Cortex of kidney (tissue), 1 donor: ENCODE data around the gene SAV1.
"Not testable (repeated sequence)": the region's sequence is repeated elsewhere in the genome, so short reads cannot be mapped to it uniquely, and the experiment has no call there.

Source experiments
- DNase-seq: peaks from one replicate; lab custom pipeline; 2025; lab: John Stamatoyannopoulos, UW

The SAV1 gene

GRCh38 chr14:50665300-50665699 is 2.8 kb downstream of the SAV1 start:
- DNase-seq, result not testable (repeated sequence)

DNA sequence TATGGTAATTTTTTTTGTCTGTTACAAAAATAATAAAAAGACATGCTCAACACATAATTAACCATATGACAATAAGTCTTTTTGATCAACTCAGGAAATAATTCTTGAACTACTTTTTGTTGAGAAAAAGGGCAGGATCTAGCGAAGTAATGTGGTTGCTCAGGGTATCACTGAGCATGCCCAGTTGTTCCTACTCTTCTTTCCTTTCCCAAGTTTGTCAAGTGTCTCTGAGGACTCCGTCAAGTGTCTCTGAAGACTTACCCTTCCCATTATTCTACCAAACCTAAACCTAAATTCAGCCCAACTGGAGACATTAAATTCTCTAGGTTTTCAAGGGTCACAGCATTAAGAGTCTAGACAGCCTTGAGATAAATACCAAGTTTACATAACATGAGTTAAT is 3.5 kb downstream of the SAV1 start:
- DNase-seq, result not testable (repeated sequence)

- DNase-seq, result no peak
Measured at GRCh38 chr14:50659327-50659974, 8.7 kb downstream of the SAV1 start.

GRCh38 chr14:50658203-50658602 is 9.9 kb downstream of the SAV1 start:
- DNase-seq, result no peak

GRCh38 chr14:50657753-50658152 is 10.4 kb downstream of the SAV1 start:
- DNase-seq, result no peak

DNA sequence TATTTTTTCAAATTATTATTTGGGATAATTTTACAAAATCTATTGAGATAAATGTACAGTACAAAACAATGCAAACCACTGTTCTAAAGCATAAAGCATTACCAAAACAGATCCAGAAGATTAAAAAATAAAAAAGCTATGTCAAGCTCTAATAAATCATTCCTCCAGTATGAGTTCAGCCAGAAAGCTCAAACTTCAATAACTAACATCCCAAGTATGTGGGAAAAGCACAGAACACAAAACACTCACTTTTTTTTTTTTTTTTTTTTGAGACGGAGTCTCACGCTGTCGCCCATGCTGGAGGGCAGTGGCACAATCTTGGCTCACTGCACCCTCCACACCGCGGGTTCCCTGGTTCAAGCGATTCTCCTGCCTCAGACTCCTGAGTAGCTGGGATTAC is 11.3 kb downstream of the SAV1 start:
- no peak for DNase-seq

- no peak for DNase-seq
Measured at GRCh38 chr14:50649691-50650090, 18.4 kb downstream of the SAV1 start.

DNA sequence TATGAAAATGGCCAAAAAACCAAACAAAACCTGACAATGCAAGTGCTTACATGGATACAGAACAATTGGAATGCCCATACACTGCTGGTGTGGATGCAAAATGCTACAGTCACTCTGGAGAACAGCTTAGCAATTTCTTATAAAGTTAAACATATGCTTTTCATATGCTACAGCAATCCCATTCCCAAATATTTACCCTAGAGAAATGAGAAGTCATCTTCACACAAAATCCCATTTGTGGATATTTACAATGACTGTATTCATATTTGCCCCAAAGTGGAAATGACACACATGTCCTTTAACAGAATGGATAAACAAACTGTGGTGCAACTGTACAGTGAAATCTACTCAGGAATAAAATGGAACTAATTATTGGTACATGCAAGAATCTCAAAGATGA is 20.4 kb downstream of the SAV1 start:
- no peak for DNase-seq

DNA sequence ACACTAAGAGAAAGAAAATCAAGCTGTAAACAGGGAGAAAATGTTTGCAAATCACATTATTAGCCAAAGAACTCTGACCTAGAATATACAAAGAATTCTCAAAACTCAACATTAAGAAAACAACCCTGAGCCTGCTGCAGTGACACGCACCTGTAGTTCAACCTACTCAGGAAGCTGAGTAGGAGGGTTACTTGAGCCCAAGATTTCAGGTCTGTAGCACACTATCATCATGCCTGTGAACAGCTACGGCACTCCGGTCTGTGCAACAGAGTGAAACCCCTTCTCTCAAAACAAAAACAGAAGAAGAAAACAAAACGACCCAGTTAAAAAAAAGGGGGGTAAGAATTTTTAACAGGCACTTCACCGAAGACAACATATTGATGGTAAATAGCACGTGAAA is 20.8 kb downstream of the SAV1 start:
- no peak for DNase-seq

DNA sequence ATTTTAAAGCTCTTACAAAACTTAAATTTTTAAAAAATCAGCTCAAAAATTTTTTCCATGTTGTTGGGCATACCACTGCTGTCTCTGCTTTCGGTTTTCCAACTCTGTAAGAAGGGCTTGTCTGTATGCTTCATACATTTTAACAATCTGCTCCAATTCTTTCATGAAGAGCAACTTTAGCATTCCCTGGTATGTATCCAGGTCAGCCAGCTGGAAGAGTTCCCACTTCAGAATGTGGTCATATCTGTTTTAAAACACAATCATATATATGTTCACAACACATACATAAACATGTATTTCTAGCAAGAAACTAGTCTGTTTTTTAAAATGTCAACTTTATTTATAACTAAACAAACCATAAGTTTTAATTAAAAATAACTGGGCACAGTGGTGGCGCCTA is 33.0 kb downstream of the SAV1 start:
- no peak for DNase-seq

DNA sequence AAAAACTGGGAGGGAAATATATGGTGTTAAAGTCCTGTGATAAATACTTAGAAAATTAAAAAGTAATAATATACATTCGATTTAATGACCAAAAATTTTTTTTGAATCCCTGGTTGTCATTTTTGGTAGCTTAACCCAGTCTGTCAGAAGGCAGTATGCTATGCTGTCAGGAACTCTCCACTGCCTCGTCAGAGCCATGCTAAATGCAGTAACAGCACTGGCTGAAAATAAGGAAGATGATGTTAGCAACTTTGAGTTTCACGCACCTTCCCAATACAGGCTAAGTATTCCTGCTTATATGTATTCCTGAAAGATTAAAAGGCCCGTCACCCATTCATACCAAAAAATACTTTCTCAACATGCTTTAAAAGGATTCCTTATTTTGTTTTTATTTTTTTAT is 34.2 kb downstream of the SAV1 start:
- DNase-seq, result no peak

DNA sequence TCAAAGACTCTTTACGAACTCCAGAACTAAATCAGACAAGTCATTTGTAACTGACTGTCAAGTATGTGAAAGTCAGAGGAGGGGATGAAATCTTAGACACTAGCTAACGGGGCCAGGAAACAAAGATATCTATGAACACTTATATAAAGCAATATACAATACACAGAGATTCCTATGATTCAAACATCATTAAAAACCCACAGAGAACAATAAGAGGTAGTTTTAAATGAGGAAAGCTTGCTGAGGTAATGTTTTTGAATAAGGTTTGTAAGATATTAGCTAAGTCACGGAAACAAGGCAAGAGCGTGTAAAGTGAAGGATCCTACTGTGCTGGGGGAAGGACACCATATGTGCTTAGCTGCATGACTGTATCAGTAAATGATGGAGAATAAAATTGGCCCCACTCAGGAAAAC is 36.7 kb downstream of the SAV1 start:
- DNase-seq, result no peak

- not testable (repeated sequence) for DNase-seq
Measured at GRCh38 chr14:50624947-50625346, 43.2 kb downstream of the SAV1 start.

GRCh38 chr14:50624447-50624846 is 43.7 kb downstream of the SAV1 start:
- DNase-seq, result no peak

DNA sequence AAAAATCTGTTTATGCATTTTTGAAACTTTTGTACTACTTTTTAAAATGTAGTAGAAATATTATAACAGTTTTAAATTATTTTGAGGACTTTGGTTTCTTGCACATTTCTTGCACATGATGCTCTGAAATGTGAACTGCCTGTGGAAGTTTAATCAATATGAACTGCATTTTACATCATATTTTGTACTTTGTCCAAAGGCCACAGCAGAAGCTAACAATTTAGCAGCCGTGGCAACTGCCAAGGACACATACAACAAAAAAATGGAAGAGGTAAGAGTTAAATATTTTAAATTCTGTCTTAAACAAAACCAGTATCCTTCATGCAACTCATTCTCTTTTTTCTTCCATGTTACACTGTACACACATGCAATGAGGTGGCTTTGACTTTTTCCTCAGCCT is 45.1 kb downstream of the SAV1 start:
- no peak for DNase-seq

GRCh38 chr14:50620341-50620740 is 47.8 kb downstream of the SAV1 start:
- DNase-seq, result no peak

DNA sequence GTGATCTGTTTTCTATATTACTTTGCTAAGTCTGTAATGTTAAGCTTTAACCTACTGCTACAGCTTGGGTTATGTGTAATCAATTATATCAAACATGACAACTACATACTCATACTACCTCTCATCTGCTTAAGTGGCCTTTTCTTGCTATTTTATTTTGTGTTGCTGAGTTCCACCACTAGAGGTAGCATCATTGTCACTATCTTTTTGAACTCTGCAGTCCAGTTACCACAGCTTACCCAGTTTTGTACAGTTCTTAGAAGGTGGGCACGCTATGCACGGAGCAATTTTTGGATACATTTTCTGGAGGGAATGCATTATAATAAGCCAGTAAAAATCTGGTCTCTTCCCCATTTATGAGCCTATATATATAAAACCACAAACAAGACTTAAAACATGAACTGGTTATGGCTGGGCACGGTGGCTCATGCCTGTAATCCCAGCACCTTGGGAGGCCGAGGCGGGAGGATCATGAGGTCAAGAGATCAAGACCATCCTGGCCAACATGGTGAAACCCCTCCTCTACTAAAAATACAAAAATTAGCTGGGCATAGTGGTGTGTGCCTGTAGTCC is 48.5 kb downstream of the SAV1 start:
- no peak for DNase-seq

GRCh38 chr14:50616275-50616674 is 51.8 kb downstream of the SAV1 start:
- DNase-seq, result no peak

- DNase-seq, result no peak
Measured at GRCh38 chr14:50615552-50615951, 52.6 kb downstream of the SAV1 start.

GRCh38 chr14:50615056-50615455 is 53.0 kb downstream of the SAV1 start:
- DNase-seq, result no peak

DNA sequence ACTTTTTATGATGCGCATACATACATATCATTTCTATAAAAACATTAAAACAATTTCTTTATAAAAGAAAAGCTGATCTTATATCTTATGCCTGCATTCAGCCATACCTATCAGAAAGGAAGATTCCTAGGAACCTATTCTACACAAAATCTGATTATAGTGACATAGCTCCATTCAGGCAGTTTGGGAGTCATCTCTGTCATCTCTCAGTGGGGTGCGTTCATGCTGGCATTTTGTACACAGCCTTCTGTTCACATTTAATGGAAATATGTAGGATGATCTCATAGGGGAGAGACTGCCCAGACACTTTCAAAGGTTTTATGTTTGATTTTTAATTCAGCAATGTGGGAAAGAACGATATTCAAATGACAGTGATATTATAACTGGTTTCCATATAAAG is 55.3 kb downstream of the SAV1 start:
- no peak for DNase-seq

DNA sequence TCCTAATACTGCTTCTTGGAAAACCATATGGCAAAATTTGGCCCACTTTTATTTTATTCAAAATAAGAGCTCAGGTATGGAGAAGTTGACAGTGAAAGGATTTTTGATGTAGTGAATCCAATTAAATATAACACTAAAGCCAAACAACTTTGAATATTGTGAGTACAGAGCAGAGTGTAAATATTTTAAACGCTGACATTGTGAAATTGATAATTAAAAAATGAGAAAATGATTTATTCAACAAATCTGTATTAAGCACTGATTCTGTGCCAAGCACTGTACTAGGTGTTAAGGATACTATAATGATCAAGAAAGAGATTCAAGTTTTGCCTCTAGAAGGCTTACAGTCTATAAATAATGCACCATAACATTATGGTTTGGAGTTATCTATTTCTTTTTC is 57.6 kb downstream of the SAV1 start:
- no peak for DNase-seq

- no peak for DNase-seq
Measured at GRCh38 chr14:50608302-50608851, 59.7 kb downstream of the SAV1 start.

- DNase-seq, result no peak
Measured at GRCh38 chr14:50607761-50608160, 60.3 kb downstream of the SAV1 start.
